ENCODE results near the gene RAD51B.

- TF ChIP-seq CTCF (conservative IDR thresholded peaks at IDR 0.05) (no peak), ZFX (IDR thresholded peaks at IDR 0.05) (no peak)
These were observed 545.2 kb downstream of the RAD51B start for GRCh38 chr14:68364792-68365192.

Data from C4-2B (cell line).